Ishikawa (cell line): ENCODE results near the gene NCF4.

Experiments used
- CEBPB ChIP-seq: IDR thresholded peaks from 2 replicates; pipeline ENCODE4 v1.6.1; 2012
- CREB1 ChIP-seq: IDR thresholded peaks from 2 replicates; pipeline ENCODE4 v1.6.1; 2012; ENCODE audit warnings: low read depth
- EP300 ChIP-seq: IDR thresholded peaks from 2 replicates; pipeline ENCODE4 v1.6.1; 2012; ENCODE audit warnings: borderline replicate concordance
- FOXM1 ChIP-seq: IDR thresholded peaks from 2 replicates; pipeline ENCODE4 v1.6.1; 2012; ENCODE audit warnings: low read depth, borderline replicate concordance
- MAX ChIP-seq: IDR thresholded peaks from 2 replicates; pipeline ENCODE4 v1.6.1; 2012
- RAD21 ChIP-seq: IDR thresholded peaks from 2 replicates; pipeline ENCODE4 v1.6.1; 2012; ENCODE audit warnings: low read depth
- YY1 ChIP-seq: IDR thresholded peaks from 2 replicates; pipeline ENCODE4 v1.6.1; 2012; ENCODE audit warnings: low read depth
- TF ChIP-seq, protein P1 (sequence below): IDR thresholded peaks from 2 replicates; pipeline ENCODE4 v1.6.1; 2012

- TF ChIP-seq YY1 (no peak), MAX (no peak), EP300 (no peak), CEBPB (no peak), RAD21 (no peak), CREB1 (no peak), FOXM1 (no peak)
- TF ChIP-seq, protein P1, sequence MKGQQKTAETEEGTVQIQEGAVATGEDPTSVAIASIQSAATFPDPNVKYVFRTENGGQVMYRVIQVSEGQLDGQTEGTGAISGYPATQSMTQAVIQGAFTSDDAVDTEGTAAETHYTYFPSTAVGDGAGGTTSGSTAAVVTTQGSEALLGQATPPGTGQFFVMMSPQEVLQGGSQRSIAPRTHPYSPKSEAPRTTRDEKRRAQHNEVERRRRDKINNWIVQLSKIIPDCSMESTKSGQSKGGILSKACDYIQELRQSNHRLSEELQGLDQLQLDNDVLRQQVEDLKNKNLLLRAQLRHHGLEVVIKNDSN = no peak
Observed at GRCh38 chr22:36863979-36864378, 3.2 kb downstream of the NCF4 start.
